GM13977 (cell line): Measurements from ENCODE around the gene CRISPLD2.
"Not testable (repeated sequence)": the region's sequence is repeated elsewhere in the genome, so short reads cannot be mapped to it uniquely, and the experiment has no call there.

Experiments used
- DNase-seq: peaks from one replicate; pipeline ENCODE4 v3.0.0; 2012; ENCODE audit warnings: low spot score
- CTCF ChIP-seq: IDR thresholded peaks from 2 replicates; pipeline ENCODE4 v1.5.1; 2012; ENCODE audit warnings: mild to moderate bottlenecking, control low read depth; ENCODE audit not compliant: insufficient read depth; ENCODE audit errors: extremely low read depth, missing control alignments
- in situ Hi-C: fragments of 300-500 bp; cut with MboI; formaldehyde crosslinking; loops from one replicate; pipeline ENCODE4 v1.12.0; 2022; ENCODE audit warnings: low sequenced_read_pairs, low pct_unique_long_range_greater_than_20kb, mixed read lengths, inconsistent platforms; ENCODE audit not compliant: unreplicated experiment

Gene CRISPLD2

GRCh38 chr16:84830765-84831384, 11.1 kb downstream of the CRISPLD2 start:
- DNase-seq, result no peak
- in situ Hi-C loops, result no loop called here
- TF ChIP-seq CTCF, result no peak

GRCh38 chr16:84831728-84832127, 11.9 kb downstream of the CRISPLD2 start:
- DNase-seq, in situ Hi-C loops: not testable (repeated sequence)

GRCh38 chr16:84832488-84833143, 12.8 kb downstream of the CRISPLD2 start:
- TF ChIP-seq CTCF, result no peak
- in situ Hi-C loops, result no loop called here
- no peak for DNase-seq

- no peak for TF ChIP-seq CTCF
- no peak for DNase-seq
- in situ Hi-C loops, result no loop called here
Measured at GRCh38 chr16:84833144-84833500, 13.3 kb downstream of the CRISPLD2 start.

- in situ Hi-C loops, result no loop called here
- TF ChIP-seq CTCF, result no peak
- DNase-seq, result no peak
Measured at GRCh38 chr16:84833542-84834402, 14.0 kb downstream of the CRISPLD2 start.

- no peak for DNase-seq
- TF ChIP-seq CTCF, result no peak
- in situ Hi-C loops, result no loop called here
Measured at GRCh38 chr16:84834403-84834772, 14.6 kb downstream of the CRISPLD2 start.

- no peak for DNase-seq
- in situ Hi-C loops, result no loop called here
- no peak for TF ChIP-seq CTCF
Measured at GRCh38 chr16:84836234-84836647, 16.5 kb downstream of the CRISPLD2 start.
